GM12892 (cell line): ENCODE data around the gene MAP4. TPM values are rescaled to one million over a fixed set of nuclear protein-coding genes. Genes with fewer than 3 reads are reported as not detected.
"Not testable (repeated sequence)": the region's sequence is repeated elsewhere in the genome, so short reads cannot be mapped to it uniquely, and the experiment has no call there.

Experiments
- DNase-seq: peaks from one replicate; pipeline ENCODE4 v3.0.0; 2011; ENCODE audit not compliant: insufficient read length
- FAIRE-seq: peaks from 2 replicates; lab custom pipeline; 2011; peaks lifted over from hg19 to GRCh38; lab: Jason Lieb, UNC
- POLR2A ChIP-seq: IDR thresholded peaks from 2 replicates; pipeline ENCODE4 v1.6.1; 2011; ENCODE audit warnings: low read depth, low read length, control low read depth
- POLR2AphosphoS5 ChIP-seq: IDR thresholded peaks from 2 replicates; pipeline ENCODE4 v1.6.1; 2011; ENCODE audit warnings: low read depth, low read length, control low read depth
- TAF1 ChIP-seq: IDR thresholded peaks from 2 replicates; pipeline ENCODE4 v1.6.1; 2011; ENCODE audit warnings: low read depth, mild to moderate bottlenecking, control low read depth, low read length, borderline replicate concordance
- polyA plus RNA-seq: library from polyadenylated mRNA; unstranded; fragments of >200 nt; gene quantifications from one replicate; pipeline ENCODE4 v1.2.1, GENCODE V29; 2012; ENCODE audit warnings: missing spikeins, inconsistent platforms; ENCODE audit not compliant: missing spikeins

Gene MAP4
- polyA plus RNA-seq, result 71.4 TPM

- TF ChIP-seq POLR2AphosphoS5, result no peak
- TF ChIP-seq TAF1, result no peak
- no peak for TF ChIP-seq POLR2A
- FAIRE-seq (no peak), DNase-seq (no peak)
These were observed at the start of gene MAP4 for GRCh38 chr3:48016301-48016973. Gene MAP4, minus strand, starts transcription at chr3:48016416. Its CDS starts 17,556 bp downstream, at chr3:47998860.

GRCh38 chr3:48065035-48065434, 48.8 kb upstream of the MAP4 start:
- no peak for TF ChIP-seq POLR2AphosphoS5
- no peak for TF ChIP-seq TAF1
- TF ChIP-seq POLR2A, result no peak
- FAIRE-seq (no peak), DNase-seq (no peak)

GRCh38 chr3:48064292-48064829, 48.1 kb upstream of the MAP4 start:
- FAIRE-seq (no peak), DNase-seq (no peak)
- TF ChIP-seq POLR2A (no peak), TAF1 (no peak), POLR2AphosphoS5 (no peak)

GRCh38 chr3:48061586-48061985, 45.4 kb upstream of the MAP4 start:
- not testable (repeated sequence) for DNase-seq, FAIRE-seq

GRCh38 chr3:48058091-48058490, 41.9 kb upstream of the MAP4 start:
- no peak for FAIRE-seq
- no peak for DNase-seq

GRCh38 chr3:48057521-48057920, 41.3 kb upstream of the MAP4 start:
- FAIRE-seq, result no peak
- no peak for TF ChIP-seq POLR2A
- no peak for TF ChIP-seq POLR2AphosphoS5
- no peak for TF ChIP-seq TAF1
- DNase-seq, result no peak

More at GRCh38 chr3:48058091-48058490, 41.9 kb upstream of the MAP4 start:
- no peak for TF ChIP-seq TAF1
- no peak for TF ChIP-seq POLR2AphosphoS5
- no peak for TF ChIP-seq POLR2A

GRCh38 chr3:48047841-48048464, 31.7 kb upstream of the MAP4 start:
- no peak for TF ChIP-seq POLR2A
- no peak for TF ChIP-seq TAF1
- TF ChIP-seq POLR2AphosphoS5, result no peak
- FAIRE-seq (no peak), DNase-seq (no peak)

GRCh38 chr3:48042071-48042760, 26.0 kb upstream of the MAP4 start:
- TF ChIP-seq POLR2A, result no peak
- TF ChIP-seq TAF1, result no peak
- TF ChIP-seq POLR2AphosphoS5, result no peak
- DNase-seq (no peak), FAIRE-seq (peak; percentile 54)

- TF ChIP-seq TAF1 (no peak), POLR2AphosphoS5 (no peak), POLR2A (no peak)
- DNase-seq (no peak), FAIRE-seq (no peak)
These were observed 23.4 kb upstream of the MAP4 start for GRCh38 chr3:48039487-48040190.

- DNase-seq (no peak), FAIRE-seq (no peak)
- no peak for TF ChIP-seq POLR2AphosphoS5
- no peak for TF ChIP-seq POLR2A
- no peak for TF ChIP-seq TAF1
These were observed 22.8 kb upstream of the MAP4 start for GRCh38 chr3:48038971-48039481.

GRCh38 chr3:48034000-48034516, 17.8 kb upstream of the MAP4 start:
- FAIRE-seq (no peak), DNase-seq (no peak)
- TF ChIP-seq TAF1, result no peak
- TF ChIP-seq POLR2AphosphoS5, result no peak
- TF ChIP-seq POLR2A, result no peak
